Measurements from ENCODE around the gene OSBP. TPM values are rescaled to one million over a fixed set of nuclear protein-coding genes. Genes with fewer than 3 reads are reported as not detected.
A peak's percentile ranks its signal among the peaks of the same experiment; 100 is the strongest.

OSBP gene
- total and polyA plus RNA-seq, 9 of the 15 experiments (the other 6 are each of a cell fraction or from before 2014, with no cell fraction given), result 11.7 to 49.0 (median 28.7) TPM

DNA sequence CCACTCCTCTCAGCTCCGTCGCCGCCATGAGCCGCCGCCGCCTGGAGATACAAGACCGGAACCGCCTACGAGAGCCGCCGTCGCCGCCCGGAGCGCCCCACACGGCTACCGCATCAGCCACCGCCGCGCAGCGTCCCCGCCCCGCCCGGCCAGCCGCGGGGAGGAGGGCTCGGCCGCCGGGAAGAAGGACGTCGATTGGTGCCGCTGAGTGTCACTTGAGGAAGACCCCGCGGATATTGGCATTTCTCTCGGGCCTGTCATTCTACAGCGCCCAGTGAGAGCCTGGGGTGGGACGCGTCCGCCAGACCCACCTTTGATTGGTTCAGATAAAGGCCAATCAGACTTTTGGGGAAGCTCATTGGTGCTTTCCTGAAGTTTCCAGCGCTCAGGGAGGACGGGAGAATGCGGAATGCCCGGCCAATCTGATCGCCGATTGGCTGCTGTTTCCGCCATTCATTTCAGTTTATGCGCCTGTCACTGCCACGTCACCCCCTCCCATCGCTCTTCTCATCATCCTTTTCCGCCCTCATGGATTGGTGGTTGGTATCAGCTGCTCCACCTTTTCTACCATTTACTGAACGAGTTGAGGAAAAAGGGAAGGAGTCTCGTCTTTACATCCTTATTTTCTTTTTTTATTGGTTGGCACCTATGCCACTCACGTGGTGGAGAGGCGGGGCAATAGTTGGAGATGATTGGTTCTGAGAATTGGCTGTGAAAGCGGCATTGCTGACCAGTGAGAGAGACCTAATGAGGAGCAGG, at the start of gene OSBP (continued):
- TF ChIP-seq PBX2 (CRISPR knock-in tag; IDR thresholded peaks at IDR 0.05; ENCODE audit: low read depth) (peak; percentile 93), PBX2 (tag; conservative IDR thresholded peaks at IDR 0.05; ENCODE audit: low read depth) (peak; percentile 100), ZFP30 (CRISPR knock-in tag; IDR thresholded peaks at IDR 0.05; ENCODE audit: borderline replicate concordance) (no peak), ELF4 (CRISPR knock-in tag; IDR thresholded peaks at IDR 0.05) (peak; percentile 78), ZKSCAN1 (IDR thresholded peaks at IDR 0.05; ENCODE audit: low read depth, low read length) (no peak), ZNF431 (CRISPR knock-in tag; IDR thresholded peaks at IDR 0.05) (0 out of 2 replicates have a peak, but pooled peaks have one; percentile 26), USF2 (CRISPR knock-in tag; IDR thresholded peaks at IDR 0.05) (peak; percentile 73), ZC3H11A (IDR thresholded peaks at IDR 0.05; ENCODE audit: low read depth, low read length) (no peak), FIP1L1 (IDR thresholded peaks at IDR 0.05; ENCODE audit: low read depth, low read length, poor library complexity, severe bottlenecking) (peak; percentile 67), DDX20 (tag; IDR thresholded peaks at IDR 0.05; ENCODE audit: low read depth) (no peak), SUPT5H (IDR thresholded peaks at IDR 0.05) (peak; percentile 3; the same call in 1 of the 2 replicates), KDM5B (IDR thresholded peaks at IDR 0.05; ENCODE audit: insufficient replicate concordance, low read depth, low read length) (peak; percentile 43), RCOR1 (IDR thresholded peaks at IDR 0.05; ENCODE audit: borderline replicate concordance in 1 of 2, low read depth in 2 of 2, low read length in 2 of 2) (peak in 1 of 2 experiments; percentile 50; a peak in 1 of 4 replicates), ZNF699 (CRISPR knock-in tag; IDR thresholded peaks at IDR 0.05; ENCODE audit: insufficient replicate concordance) (no peak), ZNF263 (CRISPR knock-in tag; IDR thresholded peaks at IDR 0.05; ENCODE audit: borderline replicate concordance) (peak; percentile 87), MED1 (CRISPR knock-in tag; IDR thresholded peaks at IDR 0.05; ENCODE audit: borderline replicate concordance) (no peak), EP400 (IDR thresholded peaks at IDR 0.05) (peak; percentile 99), ZNF316 (IDR thresholded peaks at IDR 0.05) (no peak), MLLT1 (IDR thresholded peaks at IDR 0.05) (peak in 1 of 2 experiments; percentile 100; a peak in 2 of 4 replicates), ASH1L (IDR thresholded peaks at IDR 0.05; ENCODE audit: borderline replicate concordance, low read depth, partially characterized antibody) (peak; percentile 100)
- TF ChIP-seq, protein P1, sequence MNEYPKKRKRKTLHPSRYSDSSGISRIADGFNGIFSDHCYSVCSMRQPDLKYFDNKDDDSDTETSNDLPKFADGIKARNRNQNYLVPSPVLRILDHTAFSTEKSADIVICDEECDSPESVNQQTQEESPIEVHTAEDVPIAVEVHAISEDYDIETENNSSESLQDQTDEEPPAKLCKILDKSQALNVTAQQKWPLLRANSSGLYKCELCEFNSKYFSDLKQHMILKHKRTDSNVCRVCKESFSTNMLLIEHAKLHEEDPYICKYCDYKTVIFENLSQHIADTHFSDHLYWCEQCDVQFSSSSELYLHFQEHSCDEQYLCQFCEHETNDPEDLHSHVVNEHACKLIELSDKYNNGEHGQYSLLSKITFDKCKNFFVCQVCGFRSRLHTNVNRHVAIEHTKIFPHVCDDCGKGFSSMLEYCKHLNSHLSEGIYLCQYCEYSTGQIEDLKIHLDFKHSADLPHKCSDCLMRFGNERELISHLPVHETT (CRISPR knock-in tag; conservative IDR thresholded peaks at IDR 0.05 in 1 of 2, IDR thresholded peaks at IDR 0.05 in 1 of 2), result peak in 1 of 2 experiments; percentile 95; a peak in 2 of 4 replicates

All from K562 (cell line).